Smooth muscle cell of the brain vasculature (primary cell): ENCODE measurements around the gene KLHL11.

ENCODE experiments used
- DNase-seq: peaks from one replicate; pipeline ENCODE4 v3.0.0-alpha.2; 2012; ENCODE audit warnings: low read depth, low spot score

The KLHL11 gene, protein sequence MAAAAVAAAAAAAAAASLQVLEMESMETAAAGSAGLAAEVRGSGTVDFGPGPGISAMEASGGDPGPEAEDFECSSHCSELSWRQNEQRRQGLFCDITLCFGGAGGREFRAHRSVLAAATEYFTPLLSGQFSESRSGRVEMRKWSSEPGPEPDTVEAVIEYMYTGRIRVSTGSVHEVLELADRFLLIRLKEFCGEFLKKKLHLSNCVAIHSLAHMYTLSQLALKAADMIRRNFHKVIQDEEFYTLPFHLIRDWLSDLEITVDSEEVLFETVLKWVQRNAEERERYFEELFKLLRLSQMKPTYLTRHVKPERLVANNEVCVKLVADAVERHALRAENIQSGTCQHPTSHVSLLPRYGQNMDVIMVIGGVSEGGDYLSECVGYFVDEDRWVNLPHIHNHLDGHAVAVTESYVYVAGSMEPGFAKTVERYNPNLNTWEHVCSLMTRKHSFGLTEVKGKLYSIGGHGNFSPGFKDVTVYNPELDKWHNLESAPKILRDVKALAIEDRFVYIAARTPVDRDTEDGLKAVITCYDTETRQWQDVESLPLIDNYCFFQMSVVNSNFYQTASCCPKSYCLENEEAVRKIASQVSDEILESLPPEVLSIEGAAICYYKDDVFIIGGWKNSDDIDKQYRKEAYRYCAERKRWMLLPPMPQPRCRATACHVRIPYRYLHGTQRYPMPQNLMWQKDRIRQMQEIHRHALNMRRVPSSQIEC

DNA sequence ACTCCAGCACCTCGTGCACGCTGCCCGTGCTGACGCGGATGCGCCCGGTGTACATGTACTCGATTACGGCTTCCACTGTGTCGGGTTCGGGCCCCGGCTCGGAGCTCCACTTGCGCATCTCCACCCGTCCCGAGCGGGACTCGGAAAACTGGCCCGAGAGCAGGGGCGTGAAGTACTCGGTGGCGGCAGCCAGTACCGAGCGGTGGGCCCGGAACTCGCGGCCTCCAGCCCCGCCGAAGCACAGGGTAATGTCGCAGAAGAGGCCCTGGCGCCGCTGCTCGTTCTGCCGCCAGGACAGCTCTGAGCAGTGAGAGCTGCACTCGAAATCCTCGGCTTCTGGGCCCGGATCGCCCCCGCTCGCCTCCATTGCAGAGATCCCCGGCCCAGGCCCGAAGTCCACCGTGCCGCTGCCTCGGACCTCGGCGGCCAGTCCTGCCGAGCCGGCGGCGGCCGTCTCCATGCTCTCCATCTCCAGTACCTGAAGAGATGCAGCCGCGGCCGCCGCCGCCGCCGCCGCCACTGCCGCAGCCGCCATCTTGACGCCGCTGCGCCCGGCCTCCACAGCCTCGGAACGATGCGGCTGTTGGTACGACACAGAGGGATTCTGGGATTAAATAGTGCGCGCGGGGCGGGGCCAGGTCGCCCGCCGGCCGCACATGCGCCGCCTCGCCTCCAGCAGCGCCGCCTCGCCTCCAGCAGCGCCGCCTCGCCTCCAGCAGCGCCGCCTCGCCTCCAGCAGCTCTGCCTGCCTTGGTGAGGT is at the start of gene KLHL11:
Gene KLHL11 (minus strand): TSS at position 588 of the 760 bp plus-strand sequence. CDS start 53 bp downstream, at position 535.
- peak; percentile 73 for DNase-seq

DNA sequence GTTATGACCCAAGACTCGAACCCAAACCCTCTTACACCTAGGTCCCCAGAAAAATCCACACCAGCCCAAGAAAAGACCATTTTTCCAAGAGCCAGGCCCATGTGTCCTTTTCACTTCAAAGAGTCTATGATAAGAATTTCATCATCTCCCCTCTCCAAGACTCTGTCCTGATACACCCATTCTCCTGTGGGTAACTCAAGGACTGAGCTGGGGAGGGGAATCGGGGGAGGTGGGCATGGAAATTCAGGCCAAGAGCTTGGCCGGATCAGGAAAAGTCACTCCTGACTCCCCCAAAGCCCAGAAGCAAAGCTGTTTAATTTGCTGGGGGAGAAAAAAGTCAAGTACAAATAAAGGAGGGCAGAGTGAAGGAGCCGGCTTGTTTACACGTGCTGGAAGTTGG is 49.8 kb upstream of the KLHL11 start:
- DNase-seq: no peak

DNA sequence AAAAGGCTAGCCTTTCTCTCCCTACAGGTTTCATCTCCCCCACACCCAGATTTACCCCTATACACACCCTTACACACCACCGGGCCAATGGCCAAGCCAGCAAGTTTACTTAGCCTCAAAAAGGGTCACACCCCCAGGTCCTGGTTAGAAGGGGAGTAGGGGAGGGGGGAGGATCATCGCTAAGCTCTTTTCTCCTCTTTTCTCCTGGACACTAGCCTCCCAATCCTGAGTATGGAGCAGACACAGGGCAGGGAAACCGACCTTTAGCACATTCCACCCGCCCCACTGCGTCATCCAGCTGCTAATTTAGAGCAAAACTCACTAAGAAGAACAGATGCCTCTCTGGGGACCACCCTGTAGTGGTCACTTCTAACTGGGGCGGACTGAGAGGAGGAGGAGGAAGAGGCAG is 49.1 kb upstream of the KLHL11 start:
- no peak for DNase-seq

DNA sequence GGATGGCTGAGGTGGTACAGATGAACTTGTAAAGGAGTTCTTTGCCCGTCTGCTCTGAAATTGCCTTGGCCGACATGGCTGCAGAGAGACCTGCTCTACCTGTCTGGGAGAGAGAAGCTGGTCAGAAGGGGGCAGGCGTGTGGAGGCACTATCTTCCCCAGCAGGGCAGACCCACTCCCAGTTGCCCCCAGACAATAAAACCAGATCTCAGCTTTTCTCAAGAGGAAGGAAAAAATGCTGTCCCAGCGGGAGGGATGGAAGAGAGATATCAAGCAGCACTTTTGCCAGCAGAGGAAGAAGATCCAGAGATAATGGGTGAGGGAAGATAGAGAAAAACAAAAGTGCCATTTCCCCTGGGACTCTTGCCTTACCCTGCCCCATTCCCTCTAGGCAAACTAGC is 48.6 kb upstream of the KLHL11 start:
- DNase-seq: no peak

DNA sequence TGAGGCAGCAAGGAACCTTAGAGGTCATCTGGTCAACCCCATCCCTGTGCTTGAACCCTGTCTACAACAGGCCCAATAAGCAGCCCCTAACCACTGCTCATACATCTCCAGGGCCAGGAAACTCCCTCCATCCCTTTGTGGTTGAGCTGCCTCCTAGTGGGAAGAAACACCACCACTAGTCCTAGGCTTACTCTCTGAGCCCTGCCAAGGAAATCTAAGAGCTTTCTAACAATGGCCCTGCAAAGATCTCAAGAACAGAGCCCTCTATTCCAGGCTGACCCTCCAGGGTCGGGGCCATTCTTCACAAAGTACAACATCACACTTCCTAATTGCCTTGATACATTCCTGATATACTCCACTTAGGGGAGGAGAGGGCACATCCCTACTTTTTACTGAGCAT is 47.7 kb upstream of the KLHL11 start:
- DNase-seq: no peak

DNA sequence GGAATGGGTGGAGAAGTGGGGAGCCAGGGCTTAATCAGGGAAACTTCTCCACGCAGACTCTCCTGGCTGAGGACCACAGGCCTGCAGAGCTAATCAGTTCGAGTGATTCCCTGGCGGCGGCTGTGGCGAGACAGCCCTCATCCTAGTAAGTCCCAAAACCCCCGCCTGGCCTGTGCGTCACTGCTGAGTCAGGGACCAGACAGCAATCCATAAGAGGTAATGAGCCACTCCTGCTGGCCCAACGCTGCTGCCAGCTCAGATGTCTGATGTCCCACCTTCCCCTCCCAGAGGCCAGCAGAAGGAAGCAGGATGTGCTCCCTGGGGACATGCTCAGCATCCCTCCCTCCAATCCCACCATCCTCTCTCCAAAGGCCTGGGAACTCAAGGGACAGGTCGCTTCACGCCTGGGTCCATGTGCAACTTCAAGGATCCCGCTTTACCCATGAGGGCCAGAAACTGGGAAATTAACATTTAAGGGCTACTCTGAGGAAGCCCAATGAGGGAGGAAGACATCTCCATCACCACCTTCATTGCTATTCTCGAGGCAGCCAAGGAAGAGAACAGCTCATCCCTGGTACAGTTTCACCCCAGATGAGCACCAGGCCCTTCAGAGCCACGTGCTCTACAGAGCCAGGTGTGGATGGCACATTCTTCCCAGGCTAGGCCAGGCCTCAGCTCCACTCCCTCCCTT is 45.6 kb upstream of the KLHL11 start:
- DNase-seq: peak; percentile 68

DNA sequence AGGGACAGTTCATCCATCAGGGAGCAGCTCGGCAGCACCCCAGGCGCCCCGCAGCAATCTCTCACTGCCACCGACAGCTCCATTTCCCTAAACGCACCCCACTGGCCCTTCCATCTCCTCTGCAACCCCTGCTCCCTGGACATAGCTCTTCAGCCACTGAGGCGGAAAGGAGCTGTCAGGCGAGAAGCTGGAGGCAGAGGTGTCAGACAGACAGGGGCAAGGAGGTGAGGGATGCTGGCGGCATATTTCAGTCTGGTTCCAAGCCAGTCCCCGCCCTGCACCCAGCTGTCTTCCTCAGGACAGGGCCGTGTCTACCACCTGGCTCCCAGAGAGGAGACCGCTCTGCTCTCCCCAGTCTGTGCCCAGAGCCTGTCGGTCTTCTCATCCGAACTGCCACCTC is 43.9 kb upstream of the KLHL11 start:
- DNase-seq: no peak

DNA sequence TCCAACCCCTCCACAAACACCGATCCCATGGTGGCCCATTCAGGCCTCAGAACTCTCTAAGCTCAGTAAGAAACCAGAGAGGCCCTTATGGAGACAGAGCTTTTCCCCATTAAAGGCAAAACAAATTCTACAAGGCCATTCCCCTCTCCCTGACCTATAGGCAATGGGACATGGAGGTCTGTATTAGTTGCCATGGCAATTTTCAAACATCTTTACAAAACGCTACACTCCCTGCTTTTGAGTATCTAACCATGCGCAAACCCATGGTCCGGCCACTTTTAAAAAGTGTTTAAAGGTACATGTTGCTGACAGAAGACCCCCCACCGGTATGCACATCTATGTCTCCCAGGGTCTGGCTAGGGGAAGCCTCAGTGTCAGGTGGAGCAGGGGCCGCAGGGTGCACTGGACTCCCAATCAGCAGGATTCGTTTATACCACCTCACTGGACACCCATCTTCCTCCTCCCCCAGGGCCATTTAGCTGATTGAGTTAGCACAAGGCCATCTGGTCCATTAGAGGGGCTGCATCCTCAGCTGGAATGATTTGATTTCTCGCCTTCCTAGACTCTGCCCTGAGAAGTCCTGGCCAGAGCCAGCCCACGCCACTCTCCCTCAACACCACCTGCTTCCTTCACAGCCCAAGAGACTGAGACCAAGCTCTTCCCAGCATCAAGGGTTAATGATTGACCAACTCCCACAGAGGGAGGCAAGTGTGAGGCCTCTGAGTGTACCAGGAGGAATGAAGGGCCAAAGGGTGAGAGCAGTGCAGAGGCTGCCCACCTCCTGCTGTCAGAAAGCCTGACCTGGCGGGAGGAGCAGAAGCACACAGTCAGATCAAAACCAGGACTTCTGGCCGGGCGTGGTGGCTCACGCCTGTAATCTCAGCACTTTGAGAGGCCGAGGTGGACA is 42.7 kb upstream of the KLHL11 start:
- no peak for DNase-seq

DNA sequence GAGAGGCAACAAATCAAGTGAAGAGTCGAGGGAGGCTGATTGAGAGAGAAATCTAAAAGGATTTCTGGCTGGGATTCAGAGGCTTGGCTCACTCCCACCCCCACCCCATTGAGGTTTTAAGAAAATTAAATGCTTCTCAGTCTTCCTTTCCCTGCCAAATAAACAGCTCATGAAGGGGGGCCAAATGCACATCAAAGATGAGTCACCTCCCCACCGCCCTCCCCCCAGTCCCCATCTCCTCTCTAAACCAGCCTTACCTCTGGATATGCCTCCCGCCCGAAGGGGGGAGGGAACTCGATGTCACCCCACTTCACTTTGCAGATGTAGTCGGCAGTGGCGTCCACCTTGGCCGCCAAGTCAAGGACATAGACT is 41.9 kb upstream of the KLHL11 start:
- no peak for DNase-seq

DNA sequence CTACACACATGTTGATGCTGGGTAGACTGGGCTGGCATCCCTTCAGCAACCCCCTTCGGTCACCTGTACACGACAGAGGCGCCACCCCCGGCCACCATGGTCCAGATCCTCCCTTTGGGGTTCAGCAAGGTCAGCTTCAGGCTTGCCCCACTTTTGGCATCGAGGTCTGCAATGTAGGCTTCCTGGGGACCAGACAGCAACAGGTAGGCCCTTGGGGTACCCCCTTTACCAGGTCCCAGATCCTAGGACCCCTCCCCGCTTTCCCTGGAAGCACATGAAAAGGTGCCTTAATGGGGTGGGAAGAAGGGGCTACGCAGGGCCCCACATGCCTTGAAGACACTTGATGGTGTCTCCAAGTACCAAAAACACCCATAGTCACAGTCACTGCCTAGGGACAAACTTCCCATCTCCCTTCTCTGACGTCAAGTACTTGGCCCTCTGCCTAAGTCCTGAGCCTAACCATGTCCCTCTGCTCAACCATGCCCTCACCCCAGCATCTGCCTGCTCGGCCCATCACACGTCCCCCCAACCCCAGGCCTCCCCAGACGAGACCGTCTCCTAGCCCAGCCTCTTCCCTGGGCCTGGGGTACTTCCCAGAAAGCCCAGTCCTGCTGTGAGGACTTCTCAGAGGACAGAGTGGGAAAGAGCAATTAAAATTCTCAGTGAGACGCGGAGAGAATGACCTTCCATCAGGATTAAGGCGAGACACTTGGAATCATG is 41.4 kb upstream of the KLHL11 start:
- no peak for DNase-seq

DNA sequence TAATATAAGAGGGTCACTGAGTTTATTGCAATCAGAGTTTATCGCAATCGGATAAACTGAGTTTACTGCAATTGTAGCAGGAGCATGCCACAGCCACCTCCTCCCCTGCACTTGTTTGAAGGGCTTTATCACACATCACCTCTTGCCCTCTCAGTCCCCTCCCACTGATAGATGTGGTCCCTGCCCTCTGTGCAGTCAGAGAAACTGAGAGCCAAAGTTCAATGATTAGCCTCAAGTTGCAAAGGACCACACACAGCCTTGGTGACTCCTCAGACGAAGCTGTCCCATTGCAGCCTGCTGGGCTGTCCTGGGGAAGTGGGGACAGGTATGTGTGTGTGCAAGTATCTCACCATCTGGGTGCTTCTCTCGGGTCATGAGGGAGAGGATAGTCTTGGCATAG is 39.9 kb upstream of the KLHL11 start:
- DNase-seq: no peak

DNA sequence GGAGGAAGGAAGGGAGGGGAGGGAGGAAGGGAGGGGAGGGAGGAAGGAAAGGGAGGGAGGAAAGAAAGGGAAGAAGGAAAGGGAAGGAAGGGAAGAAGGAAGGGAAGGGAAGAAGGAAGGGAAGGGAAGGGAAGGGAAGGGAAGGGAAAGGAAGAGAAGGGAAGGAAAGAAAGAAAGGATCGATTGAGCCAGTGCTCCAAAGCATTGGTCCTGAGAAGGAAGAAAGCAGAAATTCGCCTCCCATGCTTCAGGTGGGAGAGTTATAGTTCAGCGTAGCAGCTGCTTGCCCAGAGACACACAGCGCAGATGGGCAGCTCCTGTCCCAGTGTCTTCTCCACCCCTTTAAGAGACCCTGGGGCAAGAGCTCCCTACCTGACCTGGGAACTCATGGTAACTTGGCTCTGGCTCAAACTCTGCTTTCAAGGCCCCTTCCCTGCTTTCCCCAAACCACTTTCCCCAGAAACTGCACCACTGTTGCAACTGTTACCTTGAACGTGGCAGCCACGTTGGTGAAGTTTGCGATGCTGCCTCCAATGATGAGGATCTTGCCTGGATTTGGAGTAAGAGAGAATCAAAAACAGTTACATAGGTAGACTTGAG is 39.1 kb upstream of the KLHL11 start:
- DNase-seq: no peak

DNA sequence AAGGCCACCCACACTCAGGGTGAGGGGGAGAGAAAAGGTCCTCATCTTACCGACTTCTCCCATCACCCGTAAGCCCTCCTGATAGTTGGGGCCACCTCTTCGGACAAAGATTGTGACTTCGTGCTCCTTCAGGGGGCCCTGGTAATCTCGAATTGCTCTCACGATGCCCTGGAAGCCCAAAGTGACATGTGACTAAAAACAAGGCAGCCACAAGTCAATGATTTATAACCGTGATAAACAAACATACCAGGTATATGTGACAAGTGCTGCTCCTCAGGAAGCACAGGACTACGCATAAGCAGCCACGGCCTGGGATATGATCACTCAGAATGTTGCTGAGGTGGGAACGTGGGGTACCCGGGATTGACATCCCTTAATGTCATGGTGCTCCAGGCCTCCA is 36.4 kb upstream of the KLHL11 start:
- DNase-seq: no peak

DNA sequence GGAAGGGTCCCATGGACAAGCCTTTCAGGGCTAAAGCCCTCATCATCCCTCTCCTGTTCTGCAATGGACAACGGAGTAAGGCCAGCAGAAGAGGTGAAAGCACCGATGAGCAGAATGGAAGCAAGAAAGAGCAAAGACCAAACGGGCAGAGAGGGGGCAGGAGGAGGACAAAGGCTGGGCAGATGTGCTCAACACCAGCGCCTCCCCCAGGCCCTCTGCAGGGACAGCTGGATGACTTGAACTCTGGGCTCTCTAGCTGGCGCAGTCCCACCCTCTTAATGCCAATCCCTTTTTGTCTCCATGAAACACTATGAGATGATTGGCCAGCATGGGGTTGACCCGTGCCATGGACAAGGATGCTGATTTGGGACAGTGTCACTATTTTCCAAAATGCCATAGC is 31.5 kb upstream of the KLHL11 start:
- no peak for DNase-seq

DNA sequence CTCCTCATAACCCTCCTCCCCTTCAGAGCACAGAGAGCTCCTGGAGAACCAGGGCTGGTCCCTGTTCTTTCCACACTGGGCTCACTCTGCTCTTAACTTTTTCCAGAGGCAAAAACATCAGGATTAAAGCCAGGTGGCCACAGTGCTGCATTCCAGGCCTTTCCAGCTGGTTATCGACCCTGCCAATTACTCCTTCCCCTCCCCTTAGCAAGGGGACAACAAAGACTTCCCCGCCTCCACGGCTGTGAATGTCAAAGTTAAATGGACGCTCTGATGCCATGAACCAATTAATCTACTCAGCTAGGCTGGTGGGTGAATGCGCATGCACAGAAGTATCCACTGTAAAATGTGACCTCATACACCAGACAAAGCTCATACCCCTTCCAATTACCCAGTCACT is 30.4 kb upstream of the KLHL11 start:
- DNase-seq: no peak

DNA sequence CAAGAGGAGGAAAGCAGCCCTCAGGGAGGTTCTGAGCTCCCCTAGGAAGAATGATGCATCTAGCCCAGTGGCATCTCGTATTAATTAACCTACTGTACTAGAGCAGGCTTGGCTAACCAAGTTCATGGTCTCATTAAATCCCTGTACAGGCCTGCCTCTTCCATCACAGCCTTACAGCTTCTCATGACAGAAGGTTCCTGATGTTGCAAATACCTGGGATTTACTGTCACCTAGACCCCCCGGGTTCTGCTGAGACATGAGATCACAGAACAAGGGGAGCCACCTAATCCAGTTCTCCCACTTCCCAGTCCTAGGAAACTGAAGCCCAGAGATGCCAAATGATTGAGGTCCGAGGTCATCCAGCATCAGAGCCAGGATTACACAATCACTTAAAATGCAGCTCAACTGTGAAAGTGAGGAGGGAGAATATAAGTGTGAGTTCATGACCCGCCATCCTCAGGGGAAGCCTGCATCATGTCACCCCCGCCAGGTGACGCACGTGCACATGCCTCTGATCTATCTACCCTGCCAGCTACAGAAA is 29.6 kb upstream of the KLHL11 start:
- DNase-seq: peak; percentile 71

DNA sequence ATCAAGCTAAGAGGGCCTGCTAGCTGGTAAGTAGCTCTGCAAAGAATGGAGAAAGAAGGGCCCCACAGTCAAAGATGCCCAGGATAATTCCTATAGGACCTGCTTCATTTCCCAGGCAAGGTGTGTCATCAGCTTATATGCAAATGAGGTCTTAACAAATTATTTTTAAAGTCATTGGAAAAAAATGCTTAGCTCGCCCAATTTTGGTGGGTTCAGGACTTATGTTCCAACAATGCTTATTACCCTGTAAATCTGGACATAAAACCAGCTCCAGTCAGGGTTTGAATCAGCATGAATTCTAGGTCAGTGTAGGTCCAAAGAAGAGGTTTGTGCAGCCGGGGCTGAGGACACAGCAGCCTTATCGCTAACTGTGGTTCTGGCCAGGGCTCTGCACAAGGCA is 28.2 kb upstream of the KLHL11 start:
- no peak for DNase-seq

DNA sequence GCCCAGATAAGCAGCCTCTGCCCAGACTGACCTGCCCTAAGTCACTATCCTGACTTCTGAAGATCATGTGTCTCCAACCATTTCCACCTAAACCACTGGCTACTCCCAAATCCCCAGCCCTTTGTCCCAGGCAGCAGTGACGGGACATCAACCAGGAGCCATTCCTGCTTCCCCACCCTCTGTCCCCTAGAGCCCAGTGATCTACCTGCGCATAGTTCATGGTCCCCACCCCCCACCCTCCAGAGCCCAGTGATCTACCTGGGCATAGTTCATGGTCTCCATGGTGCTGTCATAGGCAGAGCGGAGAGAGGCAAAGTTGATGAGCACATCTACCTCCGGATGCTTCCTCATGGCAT is 26.8 kb upstream of the KLHL11 start:
- DNase-seq: no peak

DNA sequence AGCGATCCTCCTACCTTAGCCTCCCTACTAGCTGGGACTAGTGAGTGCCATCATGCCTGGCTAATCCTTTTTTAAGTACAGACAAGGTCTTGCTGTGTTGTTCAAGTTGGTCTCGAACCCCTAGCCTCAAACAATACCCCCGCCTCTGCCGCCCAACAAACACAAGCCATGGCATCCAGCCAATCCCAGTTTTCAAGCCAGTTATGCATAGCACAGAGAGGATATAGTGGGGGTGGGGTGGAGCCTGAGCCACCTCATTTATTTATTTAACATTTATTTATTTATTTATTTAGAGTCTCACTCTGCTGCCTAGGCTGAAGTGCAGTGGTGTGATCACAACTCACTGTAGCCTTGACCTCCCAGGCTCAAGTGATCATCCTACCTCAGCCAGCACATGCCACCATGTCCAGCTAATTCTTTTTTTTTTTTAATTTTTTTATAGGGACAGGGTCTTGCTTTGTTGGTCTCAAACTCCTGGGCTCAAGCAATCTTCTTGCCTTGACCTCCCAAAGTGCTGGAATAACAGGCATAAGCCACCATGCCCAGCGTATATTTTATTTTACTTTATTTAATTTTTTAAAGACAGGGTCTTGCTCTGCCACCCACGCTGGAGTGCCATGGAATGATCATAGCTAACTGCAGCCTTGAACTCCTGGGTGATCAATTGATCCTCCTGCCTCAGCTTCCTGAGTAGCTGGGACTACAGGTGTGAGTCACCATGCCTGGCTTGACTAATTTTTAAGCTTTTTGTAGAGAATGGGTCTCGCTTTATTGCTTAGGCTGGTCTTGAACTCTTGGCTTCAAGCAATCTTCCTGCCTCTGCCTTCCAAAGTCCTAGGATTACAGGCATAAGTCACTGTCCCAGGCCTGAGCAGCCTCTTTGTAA is 26.2 kb upstream of the KLHL11 start:
- DNase-seq: no peak
